ENCODE data around the gene CCDC106.

Gene CCDC106

DNA sequence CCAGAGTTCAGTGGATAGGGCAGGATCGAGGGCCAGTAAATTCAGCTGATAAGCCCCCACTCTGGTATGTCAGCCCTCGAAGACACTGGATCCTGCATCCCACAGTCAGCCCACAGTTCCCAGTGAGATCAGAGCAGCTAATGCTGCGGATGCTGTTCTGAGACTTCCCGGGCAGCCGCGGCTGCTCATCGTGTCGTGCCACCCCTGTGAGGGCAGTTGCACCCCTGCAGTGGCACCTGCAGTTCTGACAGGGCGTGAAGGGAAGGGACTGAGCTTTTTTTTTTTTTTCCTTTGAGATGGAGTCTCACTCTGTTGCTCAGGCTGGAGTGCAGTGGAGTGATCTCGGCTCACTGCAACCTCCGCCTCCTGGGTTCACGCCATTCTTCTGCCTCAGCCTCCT is 19.5 kb downstream of the CCDC106 start:
- Histone ChIP-seq H3K9me3 (ENCODE audit: control insufficient read depth in 2 of 2, low read length in 2 of 2) (no peaks in the 10 kb centered on the region), H3K9ac (ENCODE audit: low read depth in 1 of 2, low read length in 2 of 2) (no peak overlapping the region), H3K36me3 (ENCODE audit: control insufficient read depth in 2 of 2, insufficient read depth in 2 of 2, low read length in 2 of 2) (peaks cover 68 to 83% of the 10 kb centered on the region in 2 donors), H3K4me3 (ENCODE audit: low read length in 2 of 2) (no peak overlapping the region), H3K27me3 (ENCODE audit: control insufficient read depth in 2 of 2, insufficient read depth in 2 of 2, low read length in 2 of 2) (no peaks in the 10 kb centered on the region), H3K27ac (ENCODE audit: low read depth in 2 of 2, low read length in 2 of 2) (no peak overlapping the region), H3K4me1 (ENCODE audit: control insufficient read depth in 2 of 2, insufficient read depth in 2 of 2, low read length in 2 of 2) (peaks cover 0 to 3% of the 10 kb centered on the region in 2 donors)

DNA sequence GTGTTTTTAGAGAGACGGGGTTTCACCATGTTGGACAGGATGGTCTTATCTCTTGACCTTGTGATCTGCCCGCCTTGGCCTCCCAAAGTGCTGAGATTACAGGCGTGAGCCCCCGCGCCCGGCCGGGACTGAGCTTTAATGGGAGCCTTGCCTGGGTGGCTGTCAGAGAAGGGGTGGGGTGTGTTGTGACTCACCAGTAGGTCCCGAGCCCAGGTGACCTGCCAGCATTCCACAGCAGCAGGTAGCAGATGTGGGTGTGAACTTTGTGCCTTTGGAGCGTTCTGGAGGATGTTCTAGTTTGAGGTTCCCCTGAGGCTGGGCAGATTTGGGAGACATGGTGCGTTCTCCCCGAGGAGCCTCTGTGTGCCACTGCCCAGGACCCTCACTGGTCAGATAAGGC is 19.9 kb downstream of the CCDC106 start:
- no peak overlapping the region for H3K4me3 ChIP-seq (ENCODE audit: low read length in 2 of 2)
- no peaks in the 10 kb centered on the region for H3K27me3 ChIP-seq (ENCODE audit: control insufficient read depth in 2 of 2, insufficient read depth in 2 of 2, low read length in 2 of 2)
- H3K4me1 ChIP-seq (ENCODE audit: control insufficient read depth in 2 of 2, insufficient read depth in 2 of 2, low read length in 2 of 2): peaks cover 0 to 3% of the 10 kb centered on the region in 2 donors
- no peak overlapping the region for H3K27ac ChIP-seq (ENCODE audit: low read depth in 2 of 2, low read length in 2 of 2)
- no peak overlapping the region for H3K9ac ChIP-seq (ENCODE audit: low read depth in 1 of 2, low read length in 2 of 2)
- no peaks in the 10 kb centered on the region for H3K9me3 ChIP-seq (ENCODE audit: control insufficient read depth in 2 of 2, low read length in 2 of 2)
- H3K36me3 ChIP-seq (ENCODE audit: control insufficient read depth in 2 of 2, insufficient read depth in 2 of 2, low read length in 2 of 2): peaks cover 64 to 80% of the 10 kb centered on the region in 2 donors

DNA sequence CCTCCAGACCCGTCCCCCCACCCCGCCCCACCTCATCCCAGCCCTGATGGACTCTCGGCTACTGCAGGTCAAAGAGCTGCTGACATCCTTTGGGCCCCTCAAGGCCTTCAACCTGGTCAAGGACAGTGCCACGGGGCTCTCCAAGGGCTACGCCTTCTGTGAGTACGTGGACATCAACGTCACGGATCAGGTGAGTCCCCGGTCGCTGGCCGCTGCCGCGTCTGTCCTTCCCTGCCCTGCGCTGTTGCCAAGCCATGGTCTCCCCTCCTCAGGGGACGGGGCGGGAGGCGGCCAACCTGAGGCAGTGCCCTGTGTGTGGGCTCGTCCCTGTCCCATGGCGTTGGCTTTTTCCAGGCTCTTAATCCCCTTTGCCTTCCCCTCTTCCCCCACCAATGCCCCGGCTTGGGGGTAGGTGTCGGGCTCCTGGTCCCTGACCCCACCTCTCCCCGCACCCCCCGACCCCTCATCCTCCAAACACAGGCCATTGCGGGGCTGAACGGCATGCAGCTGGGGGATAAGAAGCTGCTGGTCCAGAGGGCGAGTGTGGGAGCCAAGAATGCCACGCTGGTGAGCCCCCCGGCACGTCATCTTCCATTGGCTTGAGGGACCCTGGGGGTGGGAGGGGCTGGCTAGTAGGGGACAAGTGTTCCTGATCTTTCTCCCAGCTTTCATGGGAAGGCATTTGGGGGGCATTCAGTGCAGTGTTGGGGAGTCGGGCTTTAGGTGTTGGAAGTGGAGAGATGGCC is 20.8 kb downstream of the CCDC106 start:
- no peaks in the 10 kb centered on the region for H3K9me3 ChIP-seq (ENCODE audit: control insufficient read depth in 2 of 2, low read length in 2 of 2)
- no peak overlapping the region for H3K27ac ChIP-seq (ENCODE audit: low read depth in 2 of 2, low read length in 2 of 2)
- H3K9ac ChIP-seq (ENCODE audit: low read depth in 1 of 2, low read length in 2 of 2): no peak overlapping the region
- peaks cover 57 to 76% of the 10 kb centered on the region in 2 donors for H3K36me3 ChIP-seq (ENCODE audit: control insufficient read depth in 2 of 2, insufficient read depth in 2 of 2, low read length in 2 of 2)
- H3K27me3 ChIP-seq (ENCODE audit: control insufficient read depth in 2 of 2, insufficient read depth in 2 of 2, low read length in 2 of 2): no peaks in the 10 kb centered on the region
- H3K4me3 ChIP-seq (ENCODE audit: low read length in 2 of 2): no peak overlapping the region
- peaks cover 0 to 3% of the 10 kb centered on the region in 2 donors for H3K4me1 ChIP-seq (ENCODE audit: control insufficient read depth in 2 of 2, insufficient read depth in 2 of 2, low read length in 2 of 2)

DNA sequence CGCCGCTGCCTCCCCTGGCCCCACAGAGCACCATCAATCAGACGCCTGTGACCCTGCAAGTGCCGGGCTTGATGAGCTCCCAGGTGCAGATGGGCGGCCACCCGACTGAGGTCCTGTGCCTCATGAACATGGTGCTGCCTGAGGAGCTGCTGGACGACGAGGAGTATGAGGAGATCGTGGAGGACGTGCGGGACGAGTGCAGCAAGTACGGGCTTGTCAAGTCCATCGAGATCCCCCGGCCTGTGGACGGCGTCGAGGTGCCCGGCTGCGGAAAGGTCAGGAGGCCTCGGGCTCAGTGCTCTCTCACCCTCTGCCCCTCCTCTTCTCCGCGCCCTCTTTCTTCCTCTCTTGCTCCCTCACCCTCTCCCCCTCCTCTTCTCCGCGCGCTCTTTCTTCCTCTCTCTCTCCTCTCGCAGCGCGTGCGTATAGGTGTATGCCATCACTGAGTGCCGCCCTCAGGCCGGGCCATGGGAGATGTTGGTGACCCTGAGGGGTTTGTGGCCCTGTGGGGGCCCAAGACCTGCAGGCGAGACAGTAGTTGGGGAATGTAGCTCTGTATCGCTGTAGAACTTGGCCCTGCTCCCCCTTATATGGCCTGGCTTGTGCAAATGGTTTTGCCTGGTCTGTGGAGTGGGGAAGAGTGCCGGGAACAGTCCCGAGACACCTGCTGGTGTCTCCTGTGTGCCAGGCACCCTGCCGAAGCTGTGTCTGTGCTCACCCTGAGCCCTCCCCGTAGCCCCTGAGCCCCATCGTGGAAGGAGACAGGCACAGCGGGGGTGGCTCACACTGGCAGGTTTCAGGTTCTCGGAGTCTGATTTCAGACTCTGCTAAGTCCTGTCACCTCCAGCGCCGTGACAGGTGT is 21.6 kb downstream of the CCDC106 start:
- H3K4me3 ChIP-seq (ENCODE audit: low read length in 2 of 2): no peak overlapping the region
- no peak overlapping the region for H3K9ac ChIP-seq (ENCODE audit: low read depth in 1 of 2, low read length in 2 of 2)
- no peaks in the 10 kb centered on the region for H3K27me3 ChIP-seq (ENCODE audit: control insufficient read depth in 2 of 2, insufficient read depth in 2 of 2, low read length in 2 of 2)
- H3K36me3 ChIP-seq (ENCODE audit: control insufficient read depth in 2 of 2, insufficient read depth in 2 of 2, low read length in 2 of 2): peaks cover 49 to 68% of the 10 kb centered on the region in 2 donors
- H3K4me1 ChIP-seq (ENCODE audit: control insufficient read depth in 2 of 2, insufficient read depth in 2 of 2, low read length in 2 of 2): peaks cover 0 to 3% of the 10 kb centered on the region in 2 donors
- no peak overlapping the region for H3K27ac ChIP-seq (ENCODE audit: low read depth in 2 of 2, low read length in 2 of 2)
- H3K9me3 ChIP-seq (ENCODE audit: control insufficient read depth in 2 of 2, low read length in 2 of 2): no peaks in the 10 kb centered on the region

DNA sequence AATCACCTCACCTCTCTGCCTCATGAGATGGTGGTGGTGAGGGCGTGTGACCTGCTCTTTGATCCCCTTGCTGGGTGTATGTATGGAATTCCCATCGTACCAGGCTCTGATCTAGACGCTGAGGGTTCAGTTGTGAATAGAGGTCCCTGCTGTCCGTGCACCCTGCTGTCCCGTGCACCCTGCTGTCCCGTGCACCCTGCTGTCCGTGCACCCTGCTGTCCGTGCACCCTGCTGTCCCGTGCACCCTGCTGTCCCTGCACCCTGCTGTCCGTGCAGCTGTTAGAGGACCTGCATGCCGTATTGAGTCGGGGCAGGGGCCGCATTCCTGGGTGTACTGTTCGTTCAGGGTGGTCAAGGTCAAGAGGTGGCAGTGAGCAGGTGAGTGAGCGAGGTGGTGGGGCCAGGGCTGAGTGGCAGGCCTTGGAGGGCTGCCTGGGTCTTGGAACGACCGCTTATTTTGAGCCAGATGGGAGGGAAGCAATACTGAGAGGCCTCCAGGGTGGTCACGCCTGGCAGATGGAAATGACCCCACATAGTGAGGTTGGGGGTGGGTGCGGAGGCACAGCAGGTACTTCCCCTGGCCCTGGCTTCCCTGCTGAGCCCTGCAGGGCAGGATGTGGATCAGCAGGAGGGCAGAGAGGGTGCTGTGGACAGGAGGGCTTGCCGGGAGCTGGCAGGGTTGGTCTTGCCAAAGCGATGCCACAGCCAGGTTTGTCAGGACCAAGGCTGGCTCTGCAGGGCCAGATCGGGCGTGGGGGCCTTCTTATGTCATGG is 22.5 kb downstream of the CCDC106 start:
- no peaks in the 10 kb centered on the region for H3K27me3 ChIP-seq (ENCODE audit: control insufficient read depth in 2 of 2, insufficient read depth in 2 of 2, low read length in 2 of 2)
- no peak overlapping the region for H3K9ac ChIP-seq (ENCODE audit: low read depth in 1 of 2, low read length in 2 of 2)
- H3K27ac ChIP-seq (ENCODE audit: low read depth in 2 of 2, low read length in 2 of 2): no peak overlapping the region
- H3K4me3 ChIP-seq (ENCODE audit: low read length in 2 of 2): no peak overlapping the region
- H3K4me1 ChIP-seq (ENCODE audit: control insufficient read depth in 2 of 2, insufficient read depth in 2 of 2, low read length in 2 of 2): peaks cover 0 to 3% of the 10 kb centered on the region in 2 donors
- H3K36me3 ChIP-seq (ENCODE audit: control insufficient read depth in 2 of 2, insufficient read depth in 2 of 2, low read length in 2 of 2): peaks cover 49 to 62% of the 10 kb centered on the region in 2 donors
- H3K9me3 ChIP-seq (ENCODE audit: control insufficient read depth in 2 of 2, low read length in 2 of 2): no peaks in the 10 kb centered on the region

DNA sequence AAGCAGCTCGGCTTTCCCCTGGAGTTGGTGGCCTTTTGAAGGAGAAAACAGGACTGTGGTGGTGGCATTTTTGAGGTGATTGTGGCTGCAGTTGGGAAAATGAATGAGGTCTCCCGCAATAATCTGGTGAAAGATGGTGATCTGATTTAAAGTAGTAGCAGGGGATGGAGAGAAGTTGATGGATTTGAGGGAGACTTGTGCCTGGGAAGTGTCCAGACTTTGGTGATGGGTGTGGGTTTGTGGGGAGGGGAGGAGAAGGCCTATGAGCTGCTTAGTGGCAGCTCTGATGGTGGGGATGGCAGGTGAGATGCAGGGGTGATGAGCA is 23.0 kb downstream of the CCDC106 start:
- Histone ChIP-seq H3K27me3 (ENCODE audit: control insufficient read depth in 2 of 2, insufficient read depth in 2 of 2, low read length in 2 of 2) (no peaks in the 10 kb centered on the region), H3K4me1 (ENCODE audit: control insufficient read depth in 2 of 2, insufficient read depth in 2 of 2, low read length in 2 of 2) (peaks cover 0 to 6% of the 10 kb centered on the region in 2 donors), H3K4me3 (ENCODE audit: low read length in 2 of 2) (no peak overlapping the region), H3K27ac (ENCODE audit: low read depth in 2 of 2, low read length in 2 of 2) (no peak overlapping the region), H3K9ac (ENCODE audit: low read depth in 1 of 2, low read length in 2 of 2) (no peak overlapping the region), H3K36me3 (ENCODE audit: control insufficient read depth in 2 of 2, insufficient read depth in 2 of 2, low read length in 2 of 2) (peaks cover 45 to 56% of the 10 kb centered on the region in 2 donors), H3K9me3 (ENCODE audit: control insufficient read depth in 2 of 2, low read length in 2 of 2) (no peaks in the 10 kb centered on the region)

- no peaks in the 10 kb centered on the region for H3K27me3 ChIP-seq (ENCODE audit: control insufficient read depth in 2 of 2, insufficient read depth in 2 of 2, low read length in 2 of 2)
- no peak overlapping the region for H3K27ac ChIP-seq (ENCODE audit: low read depth in 2 of 2, low read length in 2 of 2)
- no peak overlapping the region for H3K4me3 ChIP-seq (ENCODE audit: low read length in 2 of 2)
- peaks cover 31 to 42% of the 10 kb centered on the region in 2 donors for H3K36me3 ChIP-seq (ENCODE audit: control insufficient read depth in 2 of 2, insufficient read depth in 2 of 2, low read length in 2 of 2)
- peaks cover 13 to 20% of the 10 kb centered on the region in 2 donors for H3K4me1 ChIP-seq (ENCODE audit: control insufficient read depth in 2 of 2, insufficient read depth in 2 of 2, low read length in 2 of 2)
- H3K9ac ChIP-seq (ENCODE audit: low read depth in 1 of 2, low read length in 2 of 2): no peak overlapping the region
- no peaks in the 10 kb centered on the region for H3K9me3 ChIP-seq (ENCODE audit: control insufficient read depth in 2 of 2, low read length in 2 of 2)
Observed at GRCh38 chr19:55672418-55672817, 24.4 kb downstream of the CCDC106 start.

DNA sequence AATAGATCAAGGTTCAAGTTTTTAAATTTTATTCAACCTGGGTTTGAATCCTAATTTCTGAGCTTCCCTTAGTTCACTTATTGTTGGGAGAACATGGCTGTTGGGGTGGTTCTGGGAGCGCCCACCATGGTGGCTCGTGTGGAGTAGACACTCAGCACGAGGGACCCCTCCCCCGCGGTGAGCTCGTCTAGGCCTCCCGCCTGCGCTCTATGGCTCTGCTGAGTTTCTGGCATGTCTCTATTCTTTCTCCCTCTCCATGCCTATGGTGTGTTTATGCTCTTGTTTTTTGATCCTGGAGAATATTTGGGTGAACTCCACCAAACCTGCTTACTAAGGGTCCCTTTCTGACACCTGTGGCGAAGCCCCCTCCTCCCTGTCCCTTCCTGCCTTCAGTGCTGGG is 25.5 kb downstream of the CCDC106 start:
- H3K27ac ChIP-seq (ENCODE audit: low read depth in 2 of 2, low read length in 2 of 2): no peak overlapping the region
- peaks cover 28 to 42% of the 10 kb centered on the region in 2 donors for H3K36me3 ChIP-seq (ENCODE audit: control insufficient read depth in 2 of 2, insufficient read depth in 2 of 2, low read length in 2 of 2)
- no peaks in the 10 kb centered on the region for H3K9me3 ChIP-seq (ENCODE audit: control insufficient read depth in 2 of 2, low read length in 2 of 2)
- no peaks in the 10 kb centered on the region for H3K27me3 ChIP-seq (ENCODE audit: control insufficient read depth in 2 of 2, insufficient read depth in 2 of 2, low read length in 2 of 2)
- peak overlapping the region in 1 of 2 donors; percentile 47 for H3K9ac ChIP-seq (ENCODE audit: low read depth in 1 of 2, low read length in 2 of 2)
- H3K4me1 ChIP-seq (ENCODE audit: control insufficient read depth in 2 of 2, insufficient read depth in 2 of 2, low read length in 2 of 2): peaks cover 23 to 27% of the 10 kb centered on the region in 2 donors
- H3K4me3 ChIP-seq (ENCODE audit: low read length in 2 of 2): no peak overlapping the region

DNA sequence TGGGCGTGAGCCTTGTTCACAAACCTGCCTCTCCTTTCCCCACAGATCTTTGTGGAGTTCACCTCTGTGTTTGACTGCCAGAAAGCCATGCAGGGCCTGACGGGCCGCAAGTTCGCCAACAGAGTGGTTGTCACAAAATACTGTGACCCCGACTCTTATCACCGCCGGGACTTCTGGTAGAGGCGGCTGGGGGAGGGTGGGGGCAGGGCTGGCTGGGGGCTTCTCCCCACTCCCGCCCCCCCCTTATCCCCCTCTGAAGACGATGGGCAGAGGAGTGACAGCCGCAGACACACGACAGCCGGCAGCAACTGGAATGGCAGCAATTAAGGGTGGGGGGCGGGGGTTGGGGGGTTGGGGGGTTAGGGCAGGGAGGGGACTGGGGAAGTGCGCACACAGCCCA is 25.9 kb downstream of the CCDC106 start:
- Histone ChIP-seq H3K36me3 (ENCODE audit: control insufficient read depth in 2 of 2, insufficient read depth in 2 of 2, low read length in 2 of 2) (peaks cover 28 to 42% of the 10 kb centered on the region in 2 donors), H3K27me3 (ENCODE audit: control insufficient read depth in 2 of 2, insufficient read depth in 2 of 2, low read length in 2 of 2) (no peaks in the 10 kb centered on the region), H3K9me3 (ENCODE audit: control insufficient read depth in 2 of 2, low read length in 2 of 2) (no peaks in the 10 kb centered on the region), H3K9ac (ENCODE audit: low read depth in 1 of 2, low read length in 2 of 2) (no peak overlapping the region), H3K4me3 (ENCODE audit: low read length in 2 of 2) (no peak overlapping the region), H3K4me1 (ENCODE audit: control insufficient read depth in 2 of 2, insufficient read depth in 2 of 2, low read length in 2 of 2) (peaks cover 24 to 30% of the 10 kb centered on the region in 2 donors), H3K27ac (ENCODE audit: low read depth in 2 of 2, low read length in 2 of 2) (no peak overlapping the region)
